ENCODE measurements around the gene MBP.

Gene MBP

GRCh38 chr18:77090546-77091174 lies 41.9 kb downstream of the MBP start:
- TF ChIP-seq CTCF (IDR thresholded peaks at IDR 0.05; ENCODE audit: extremely low read depth, missing control alignments): no peak
- DNase-seq (ENCODE audit: low spot score): no peak

DNA sequence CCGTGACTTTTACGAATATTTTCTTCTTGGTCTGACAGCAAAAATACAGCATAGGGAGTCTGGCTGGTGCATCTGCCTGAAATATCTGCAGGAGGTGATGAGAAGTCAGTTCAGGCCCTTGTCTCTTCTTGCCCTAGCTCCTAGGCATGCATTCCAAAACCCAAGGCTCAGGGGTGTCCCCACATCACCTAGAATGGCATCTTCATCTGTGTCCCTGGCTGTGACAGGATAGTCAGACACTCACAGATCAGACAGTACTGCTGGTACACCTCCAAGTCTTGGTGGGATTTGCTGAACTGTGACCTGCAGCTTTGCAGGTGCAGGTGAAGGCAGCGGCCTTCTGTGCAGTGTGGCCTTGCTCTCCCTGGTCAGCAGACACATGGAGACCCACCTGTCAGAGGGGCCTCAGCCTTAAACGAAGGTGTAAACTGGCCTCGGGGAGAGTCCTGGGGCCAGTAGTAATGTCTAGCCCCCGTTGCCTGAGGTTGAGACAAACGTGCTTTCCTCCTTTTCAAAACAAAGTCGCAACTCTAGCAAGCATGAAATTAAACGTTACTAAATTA lies 42.8 kb downstream of the MBP start:
- TF ChIP-seq CTCF (IDR thresholded peaks at IDR 0.05; ENCODE audit: extremely low read depth, missing control alignments): no peak

GRCh38 chr18:77088963-77089722 lies 43.4 kb downstream of the MBP start:
- DNase-seq (ENCODE audit: low spot score): no peak
- no peak for TF ChIP-seq CTCF (IDR thresholded peaks at IDR 0.05; ENCODE audit: extremely low read depth, missing control alignments)

More for the DNA sequence above, 42.8 kb downstream of the MBP start:
- no peak for DNase-seq (ENCODE audit: low spot score)

- no peak for TF ChIP-seq CTCF (IDR thresholded peaks at IDR 0.05; ENCODE audit: extremely low read depth, missing control alignments)
- DNase-seq (ENCODE audit: low spot score): no peak
Observed at GRCh38 chr18:77087393-77088141, 45.0 kb downstream of the MBP start.

- TF ChIP-seq CTCF (IDR thresholded peaks at IDR 0.05; ENCODE audit: extremely low read depth, missing control alignments): no peak
- no peak for DNase-seq (ENCODE audit: low spot score)
Observed at GRCh38 chr18:77086656-77087392, 45.8 kb downstream of the MBP start.

- no peak for DNase-seq (ENCODE audit: low spot score)
- TF ChIP-seq CTCF (IDR thresholded peaks at IDR 0.05; ENCODE audit: extremely low read depth, missing control alignments): no peak
Observed at GRCh38 chr18:77086034-77086433, 46.5 kb downstream of the MBP start.

All from GM20000 (cell line).